Right atrium auricular region (tissue), 2 donors: ENCODE results near the gene CENPO. TPM values are rescaled to one million over a fixed set of nuclear protein-coding genes. Genes with fewer than 3 reads are reported as not detected.

Source experiments
- DNase-seq: peaks from one replicate; pipeline ENCODE4 v3.0.0-alpha.2; 2019; ENCODE audit warnings: low spot score
- H3K27ac ChIP-seq, 2 donors: fragments of 200-600 bp; sonication (generic); 1 replicate in 1 of 2; 2 replicates in 1 of 2; pipeline ENCODE4 v1.5.1; 2016 to 2019
- H3K27me3 ChIP-seq, 2 donors: fragments of 200-600 bp; sonication (generic); one replicate each; pipeline versions ENCODE4 v1.5.1 to v1.6.0; 2017 to 2019
- H3K36me3 ChIP-seq: fragments of 200-600 bp; sonication (generic); one replicate; pipeline ENCODE4 v1.5.1; 2016
- H3K4me1 ChIP-seq, 2 donors: fragments of 200-600 bp; sonication (generic); one replicate each; pipeline versions ENCODE4 v1.5.1 to v1.6.0; 2017 to 2019
- H3K4me3 ChIP-seq, 2 donors: fragments of 200-600 bp; sonication (generic); 1 replicate in 1 of 2; 2 replicates in 1 of 2; pipeline ENCODE4 v1.5.1; 2017 to 2019; ENCODE audit warnings: mild to moderate bottlenecking in 1 of 2, moderate library complexity in 1 of 2
- H3K9me3 ChIP-seq, 2 donors: fragments of 200-600 bp; sonication (generic); one replicate each; pipeline ENCODE4 v1.5.1; 2019
- total RNA-seq, 2 donors: library from RNA; depleted of rRNA; stranded (reverse); fragments of >200 nt; gene quantifications; one replicate each; pipeline ENCODE4 v1.1.0, GENCODE V29; 2016
- TF ChIP-seq, protein P1 (sequence below), 2 donors: fragments of 200-600 bp; sonication (generic); IDR thresholded peaks; one replicate each; pipeline ENCODE4 v1.5.1; 2019; ENCODE audit warnings: antibody characterized with exemption in 2 of 2

The CENPO gene
- total RNA-seq, 2 donors from 2014 or later, result 1.2 to 1.7 TPM

DNA sequence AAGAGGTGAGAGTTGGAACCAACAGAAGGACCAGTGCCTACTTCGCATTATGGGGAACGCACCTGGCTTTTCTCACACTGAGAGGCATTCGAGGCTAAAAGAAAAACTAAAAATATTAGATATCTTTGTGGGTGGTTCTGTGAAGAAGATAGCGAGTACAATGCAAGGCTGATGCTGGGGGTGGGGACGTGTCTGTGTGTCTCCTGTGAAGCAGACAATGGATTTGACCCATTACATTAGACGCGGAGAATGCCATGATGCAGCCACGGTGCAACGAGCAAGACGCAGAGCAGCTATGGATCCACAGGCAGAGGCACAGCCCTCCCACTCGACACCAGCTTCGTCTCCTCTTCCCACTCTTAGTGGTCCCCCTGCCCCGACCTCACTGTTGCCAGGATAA is 65.8 kb downstream of the CENPO start:
- no peak overlapping the region for H3K27ac ChIP-seq
- no peak overlapping the region for H3K4me3 ChIP-seq
- H3K9me3 ChIP-seq, result no peaks in the 10 kb centered on the region
- DNase-seq, result no peak
- H3K4me1 ChIP-seq, result peaks cover 0 to 22% of the 10 kb centered on the region in 2 donors
- H3K27me3 ChIP-seq, result no peaks in the 10 kb centered on the region
- no peaks in the 10 kb centered on the region for H3K36me3 ChIP-seq
- TF ChIP-seq, protein P1, sequence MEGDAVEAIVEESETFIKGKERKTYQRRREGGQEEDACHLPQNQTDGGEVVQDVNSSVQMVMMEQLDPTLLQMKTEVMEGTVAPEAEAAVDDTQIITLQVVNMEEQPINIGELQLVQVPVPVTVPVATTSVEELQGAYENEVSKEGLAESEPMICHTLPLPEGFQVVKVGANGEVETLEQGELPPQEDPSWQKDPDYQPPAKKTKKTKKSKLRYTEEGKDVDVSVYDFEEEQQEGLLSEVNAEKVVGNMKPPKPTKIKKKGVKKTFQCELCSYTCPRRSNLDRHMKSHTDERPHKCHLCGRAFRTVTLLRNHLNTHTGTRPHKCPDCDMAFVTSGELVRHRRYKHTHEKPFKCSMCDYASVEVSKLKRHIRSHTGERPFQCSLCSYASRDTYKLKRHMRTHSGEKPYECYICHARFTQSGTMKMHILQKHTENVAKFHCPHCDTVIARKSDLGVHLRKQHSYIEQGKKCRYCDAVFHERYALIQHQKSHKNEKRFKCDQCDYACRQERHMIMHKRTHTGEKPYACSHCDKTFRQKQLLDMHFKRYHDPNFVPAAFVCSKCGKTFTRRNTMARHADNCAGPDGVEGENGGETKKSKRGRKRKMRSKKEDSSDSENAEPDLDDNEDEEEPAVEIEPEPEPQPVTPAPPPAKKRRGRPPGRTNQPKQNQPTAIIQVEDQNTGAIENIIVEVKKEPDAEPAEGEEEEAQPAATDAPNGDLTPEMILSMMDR (IDR thresholded peaks at IDR 0.05), result no peak

DNA sequence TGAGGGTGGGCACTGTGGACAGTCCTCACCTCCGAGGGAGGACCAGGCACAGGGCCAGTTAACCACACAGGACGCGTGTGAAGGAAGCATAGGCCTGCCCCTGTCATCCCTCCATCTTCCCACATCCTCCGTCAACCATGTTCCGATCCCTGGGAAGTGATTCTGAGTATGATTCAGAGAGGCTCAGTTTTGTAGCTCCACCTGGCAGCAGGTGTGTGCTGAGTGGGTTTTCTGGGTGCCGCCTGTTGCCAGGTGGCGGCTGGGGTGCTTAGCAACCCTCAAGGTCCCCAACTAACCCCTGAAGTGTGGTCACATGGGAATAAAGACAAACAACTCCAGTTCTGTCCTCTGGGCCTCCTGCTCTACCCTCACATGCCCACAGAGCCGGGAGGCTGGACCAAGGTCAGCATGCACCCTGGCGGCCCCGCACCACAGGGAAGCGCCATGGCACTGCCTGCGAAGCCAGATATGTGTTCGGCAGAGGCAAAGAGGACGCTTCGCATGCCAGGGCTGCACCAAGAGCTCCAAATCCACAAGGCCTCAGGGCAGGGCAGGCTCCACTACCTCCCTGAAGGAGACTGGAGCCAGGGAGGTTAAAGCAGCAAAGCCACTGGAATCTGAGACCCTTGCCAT is 66.9 kb downstream of the CENPO start:
- no peaks in the 10 kb centered on the region for H3K36me3 ChIP-seq
- no peak for DNase-seq
- H3K9me3 ChIP-seq, result no peaks in the 10 kb centered on the region
- TF ChIP-seq, protein P1 (IDR thresholded peaks at IDR 0.05), result no peak
- H3K27me3 ChIP-seq, result no peaks in the 10 kb centered on the region
- peak overlapping the region in 1 of 2 donors; percentile 42 for H3K27ac ChIP-seq
- peaks cover 0 to 25% of the 10 kb centered on the region in 2 donors for H3K4me1 ChIP-seq
- H3K4me3 ChIP-seq, result no peak overlapping the region

DNA sequence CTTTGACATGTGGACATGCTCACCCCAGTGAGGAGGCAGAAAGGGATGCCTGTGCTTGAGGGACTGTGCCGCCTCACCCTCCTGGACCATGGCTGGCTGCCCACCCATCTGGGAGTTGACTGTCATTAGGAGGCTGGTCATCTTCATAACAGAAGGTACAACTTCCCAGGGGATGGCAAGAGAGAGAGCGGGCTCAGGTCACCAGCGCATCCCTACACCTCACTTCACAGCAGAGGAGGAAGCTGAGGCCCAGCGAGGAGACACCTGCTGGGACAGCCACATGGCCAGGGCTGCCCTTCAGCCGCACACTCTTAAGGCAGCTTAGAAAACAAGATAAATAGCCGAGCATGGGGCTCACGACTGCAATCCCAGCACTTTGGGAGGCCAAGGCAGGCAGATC is 67.4 kb downstream of the CENPO start:
- Histone ChIP-seq H3K4me3 (no peak overlapping the region), H3K27me3 (no peaks in the 10 kb centered on the region), H3K9me3 (no peaks in the 10 kb centered on the region), H3K4me1 (peaks cover 0 to 21% of the 10 kb centered on the region in 2 donors), H3K27ac (peak overlapping the region in 1 of 2 donors; percentile 42), H3K36me3 (no peaks in the 10 kb centered on the region)
- TF ChIP-seq, protein P1 (IDR thresholded peaks at IDR 0.05), result no peak
- DNase-seq, result no peak

DNA sequence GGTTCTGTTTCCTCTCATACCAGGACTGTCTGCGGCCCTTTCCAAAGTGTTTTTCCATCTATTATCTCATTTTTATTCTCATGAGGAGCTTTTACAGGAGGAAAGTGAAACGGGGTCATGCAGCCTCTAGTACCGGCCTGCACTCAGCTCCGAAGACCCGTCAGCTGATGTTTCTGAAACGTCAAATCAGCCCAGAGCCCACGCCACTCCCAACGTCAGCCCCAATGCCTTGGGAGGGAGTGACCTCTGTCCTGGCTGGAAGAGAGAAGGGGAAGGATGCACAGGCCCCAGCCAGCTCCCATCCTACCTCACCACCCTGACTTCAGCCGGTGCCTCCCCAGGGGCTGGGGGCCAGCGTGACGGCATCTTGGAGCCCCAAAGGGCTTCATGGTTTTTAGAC is 68.3 kb downstream of the CENPO start:
- H3K4me1 ChIP-seq, result peaks cover 0 to 12% of the 10 kb centered on the region in 2 donors
- no peaks in the 10 kb centered on the region for H3K36me3 ChIP-seq
- no peaks in the 10 kb centered on the region for H3K27me3 ChIP-seq
- no peaks in the 10 kb centered on the region for H3K9me3 ChIP-seq
- DNase-seq, result peak; percentile 71
- TF ChIP-seq, protein P1 (IDR thresholded peaks at IDR 0.05), result no peak
- H3K27ac ChIP-seq, result peak overlapping the region; percentile 48 to 67
- H3K4me3 ChIP-seq, result no peak overlapping the region

DNA sequence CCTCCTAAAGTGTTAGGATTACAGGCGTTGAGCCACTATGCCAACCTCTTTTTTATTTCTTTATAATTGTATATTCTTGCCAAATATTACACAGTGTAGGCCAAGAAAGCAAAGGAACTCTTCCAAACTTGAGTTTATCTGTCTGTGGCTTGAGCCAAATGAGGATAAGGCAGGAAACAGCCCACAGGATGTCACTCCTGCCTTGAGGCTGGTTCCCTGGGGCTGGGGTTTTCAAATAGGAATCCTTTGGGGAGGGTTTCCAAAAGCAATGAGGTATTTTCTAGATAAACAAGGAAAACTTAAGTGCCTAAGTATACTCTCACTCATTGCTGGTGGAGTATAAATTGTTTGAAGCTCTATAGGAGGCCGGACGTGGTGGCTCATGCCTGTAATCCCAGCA is 70.4 kb downstream of the CENPO start:
- no peak for DNase-seq
- Histone ChIP-seq H3K27ac (peak overlapping the region; percentile 4 to 39), H3K9me3 (no peaks in the 10 kb centered on the region), H3K36me3 (no peaks in the 10 kb centered on the region), H3K4me3 (no peak overlapping the region), H3K4me1 (peaks cover 0 to 11% of the 10 kb centered on the region in 2 donors), H3K27me3 (no peaks in the 10 kb centered on the region)
- TF ChIP-seq, protein P1 (IDR thresholded peaks at IDR 0.05), result no peak

DNA sequence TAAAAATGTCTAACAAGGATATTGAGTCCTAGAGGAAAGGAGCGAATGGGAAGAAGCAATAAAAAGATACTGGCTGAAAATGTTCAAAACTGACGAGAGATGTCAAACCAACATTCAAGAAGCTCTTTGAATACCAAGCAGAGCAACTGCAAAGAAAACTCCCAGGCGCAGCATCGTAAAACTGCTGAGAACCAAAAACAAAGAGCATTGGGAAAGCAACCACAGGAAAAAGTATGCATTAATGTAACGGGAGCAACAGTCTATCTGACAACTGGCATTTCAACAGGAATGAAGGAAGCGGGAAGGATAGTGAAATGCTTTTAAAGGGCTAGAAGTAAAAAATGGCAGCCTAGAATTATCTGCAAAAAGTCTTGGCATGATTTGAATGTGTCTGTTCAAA is 73.7 kb downstream of the CENPO start:
- Histone ChIP-seq H3K9me3 (no peaks in the 10 kb centered on the region), H3K4me1 (peaks cover 0 to 15% of the 10 kb centered on the region in 2 donors)
- no peak for DNase-seq

More for the DNA sequence above, 73.7 kb downstream of the CENPO start:
- TF ChIP-seq, protein P1 (IDR thresholded peaks at IDR 0.05), result no peak
- Histone ChIP-seq H3K36me3 (no peaks in the 10 kb centered on the region), H3K4me3 (no peak overlapping the region), H3K27me3 (no peaks in the 10 kb centered on the region), H3K27ac (no peak overlapping the region)
